PC-9 (cell line): ENCODE results near the gene RHBDD3.

Experiments
- EZH2 ChIP-seq: fragments of 200-600 bp; sonication (generic); IDR thresholded peaks from 2 replicates; pipeline ENCODE4 v1.8.0; 2017; ENCODE audit warnings: antibody characterized with exemption, low read depth
- TF ChIP-seq, protein P1 (sequence below): fragments of 200-600 bp; sonication (generic); conservative IDR thresholded peaks from 2 replicates; pipeline ENCODE4 v1.6.1; 2017; ENCODE audit warnings: mixed run types, antibody characterized with exemption, mild to moderate bottlenecking, moderate library complexity

DNA sequence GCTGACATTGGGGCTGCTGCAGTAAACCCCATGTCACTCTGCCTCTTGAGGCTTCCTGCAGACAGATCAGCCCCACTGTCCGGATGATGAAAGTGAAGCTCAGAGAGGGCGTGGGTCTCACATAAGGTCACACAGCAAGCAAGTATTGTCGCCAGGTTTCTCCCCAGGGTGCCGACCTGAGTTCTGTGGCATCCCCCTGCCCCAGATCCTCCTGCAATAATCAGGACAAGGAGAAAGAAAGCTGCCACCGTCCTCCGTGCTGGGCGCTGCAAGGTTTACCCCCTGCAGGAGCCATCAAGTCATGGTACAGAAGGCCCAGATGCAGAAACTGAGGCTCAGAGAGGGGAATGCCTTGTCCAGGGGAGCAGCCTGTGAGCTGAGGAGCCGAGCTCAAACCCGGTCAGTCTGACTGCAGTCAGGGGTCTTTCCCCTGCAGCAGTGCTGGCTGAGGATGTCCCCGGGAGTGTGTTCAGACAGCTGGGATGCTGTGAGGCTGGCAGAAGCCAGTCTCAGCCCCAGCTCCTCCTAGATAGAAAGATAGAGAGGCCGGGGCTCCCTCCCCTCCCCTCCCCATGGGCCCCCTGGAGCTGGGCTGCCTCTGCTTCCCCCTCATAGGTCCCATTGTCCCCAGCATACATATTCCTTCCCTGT, 48.9 kb downstream of the RHBDD3 start:
- TF ChIP-seq, protein P1, sequence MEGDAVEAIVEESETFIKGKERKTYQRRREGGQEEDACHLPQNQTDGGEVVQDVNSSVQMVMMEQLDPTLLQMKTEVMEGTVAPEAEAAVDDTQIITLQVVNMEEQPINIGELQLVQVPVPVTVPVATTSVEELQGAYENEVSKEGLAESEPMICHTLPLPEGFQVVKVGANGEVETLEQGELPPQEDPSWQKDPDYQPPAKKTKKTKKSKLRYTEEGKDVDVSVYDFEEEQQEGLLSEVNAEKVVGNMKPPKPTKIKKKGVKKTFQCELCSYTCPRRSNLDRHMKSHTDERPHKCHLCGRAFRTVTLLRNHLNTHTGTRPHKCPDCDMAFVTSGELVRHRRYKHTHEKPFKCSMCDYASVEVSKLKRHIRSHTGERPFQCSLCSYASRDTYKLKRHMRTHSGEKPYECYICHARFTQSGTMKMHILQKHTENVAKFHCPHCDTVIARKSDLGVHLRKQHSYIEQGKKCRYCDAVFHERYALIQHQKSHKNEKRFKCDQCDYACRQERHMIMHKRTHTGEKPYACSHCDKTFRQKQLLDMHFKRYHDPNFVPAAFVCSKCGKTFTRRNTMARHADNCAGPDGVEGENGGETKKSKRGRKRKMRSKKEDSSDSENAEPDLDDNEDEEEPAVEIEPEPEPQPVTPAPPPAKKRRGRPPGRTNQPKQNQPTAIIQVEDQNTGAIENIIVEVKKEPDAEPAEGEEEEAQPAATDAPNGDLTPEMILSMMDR, result no peak
- TF ChIP-seq EZH2, result no peak
